Left ventricle myocardium inferior (tissue), 1 donor: Measurements from ENCODE around the gene NTM. TPM values are rescaled to one million over a fixed set of nuclear protein-coding genes. Genes with fewer than 3 reads are reported as not detected.

Experiments
- DNase-seq: peaks from one replicate; pipeline ENCODE4 v3.0.0-alpha.2; 2020
- H3K27ac ChIP-seq: fragments of 200-600 bp; replicated peaks from 2 replicates; pipeline ENCODE4 v1.8.0; 2021
- H3K27me3 ChIP-seq: fragments of 200-600 bp; 2 replicates; pipeline ENCODE4 v1.8.0; 2021; ENCODE audit warnings: low read depth
- H3K36me3 ChIP-seq: fragments of 200-600 bp; 2 replicates; pipeline ENCODE4 v1.8.0; 2021
- H3K4me1 ChIP-seq: fragments of 200-600 bp; 2 replicates; pipeline ENCODE4 v1.8.0; 2021
- H3K4me3 ChIP-seq: fragments of 200-600 bp; 2 replicates; pipeline ENCODE4 v1.8.0; 2021; ENCODE audit warnings: mild to moderate bottlenecking, moderate library complexity
- H3K9me3 ChIP-seq: fragments of 200-600 bp; replicated peaks from 2 replicates; pipeline ENCODE4 v1.8.0; 2021
- intact Hi-C: fragments of 100-400 bp; cut with micrococcal nuclease; formaldehyde crosslinking; loops from one replicate; pipeline ENCODE4 v1.11.0; 2022
- total RNA-seq: library from RNA; stranded (reverse); fragmentation: NEBNext Ultra II Directional; extraction: Animal tissue kit (Norgen Biotek cat#: 25700); gene quantifications from one replicate; pipeline ENCODE4 v1.2.1, GENCODE V29; 2021
- TF ChIP-seq, protein P1 (sequence below): fragments of 200-600 bp; IDR thresholded peaks from 2 replicates; pipeline ENCODE4 v1.8.0; 2021; ENCODE audit warnings: antibody characterized with exemption, mild to moderate bottlenecking, borderline replicate concordance
- donor health status: DM: no; HTN: yes; CAD: no; lungs with severe emphysema.

Gene NTM
- total RNA-seq, 1 donor from 2014 or later: 1.0 TPM

DNA sequence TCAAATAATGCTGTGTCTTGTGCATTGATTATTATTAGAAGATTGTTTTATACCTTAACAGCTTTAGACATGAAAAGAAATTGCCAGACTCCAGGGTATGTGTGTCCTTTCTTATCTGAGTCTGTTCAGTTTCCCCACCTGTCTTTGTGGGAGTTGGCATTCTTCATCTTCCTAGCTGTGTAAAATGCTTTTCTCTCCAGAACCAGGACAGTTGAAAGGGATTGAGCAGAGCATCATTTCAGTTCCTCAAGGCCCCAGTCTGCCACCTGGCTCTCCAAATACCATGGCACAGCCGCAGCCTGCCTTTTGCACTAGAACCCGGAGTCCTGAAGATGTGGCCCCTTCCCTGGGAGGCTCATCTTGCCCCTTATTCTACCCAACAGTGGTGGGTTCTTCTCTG, 851.9 kb downstream of the NTM start:
- TF ChIP-seq, protein P1, sequence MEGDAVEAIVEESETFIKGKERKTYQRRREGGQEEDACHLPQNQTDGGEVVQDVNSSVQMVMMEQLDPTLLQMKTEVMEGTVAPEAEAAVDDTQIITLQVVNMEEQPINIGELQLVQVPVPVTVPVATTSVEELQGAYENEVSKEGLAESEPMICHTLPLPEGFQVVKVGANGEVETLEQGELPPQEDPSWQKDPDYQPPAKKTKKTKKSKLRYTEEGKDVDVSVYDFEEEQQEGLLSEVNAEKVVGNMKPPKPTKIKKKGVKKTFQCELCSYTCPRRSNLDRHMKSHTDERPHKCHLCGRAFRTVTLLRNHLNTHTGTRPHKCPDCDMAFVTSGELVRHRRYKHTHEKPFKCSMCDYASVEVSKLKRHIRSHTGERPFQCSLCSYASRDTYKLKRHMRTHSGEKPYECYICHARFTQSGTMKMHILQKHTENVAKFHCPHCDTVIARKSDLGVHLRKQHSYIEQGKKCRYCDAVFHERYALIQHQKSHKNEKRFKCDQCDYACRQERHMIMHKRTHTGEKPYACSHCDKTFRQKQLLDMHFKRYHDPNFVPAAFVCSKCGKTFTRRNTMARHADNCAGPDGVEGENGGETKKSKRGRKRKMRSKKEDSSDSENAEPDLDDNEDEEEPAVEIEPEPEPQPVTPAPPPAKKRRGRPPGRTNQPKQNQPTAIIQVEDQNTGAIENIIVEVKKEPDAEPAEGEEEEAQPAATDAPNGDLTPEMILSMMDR: no peak
- Histone ChIP-seq H3K36me3 (no peaks in the 10 kb centered on the region), H3K27me3 (peaks cover 27% of the 10 kb centered on the region), H3K4me3 (no peak overlapping the region), H3K27ac (no peak overlapping the region), H3K4me1 (no peaks in the 10 kb centered on the region), H3K9me3 (no peaks in the 10 kb centered on the region)
- DNase-seq: no peak
- intact Hi-C loops: no loop called here

DNA sequence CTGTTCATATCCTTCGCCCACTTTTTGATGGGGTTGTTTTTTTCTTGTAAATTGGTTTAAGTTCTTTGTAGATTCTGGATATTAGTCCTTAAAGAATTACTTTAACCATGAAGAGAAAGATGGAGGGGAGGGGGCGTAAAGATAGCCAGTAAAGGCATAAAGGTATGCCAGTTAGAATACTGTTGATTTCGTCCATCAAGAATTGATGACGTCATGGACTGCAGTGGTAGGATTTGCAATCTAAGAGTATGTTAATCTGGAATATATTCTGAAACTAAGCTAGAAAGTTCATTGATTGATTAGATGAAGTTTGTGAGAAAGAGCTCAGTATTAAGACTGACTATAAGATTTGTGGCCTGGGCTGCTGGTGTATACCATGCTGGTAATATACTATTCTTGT, 856.1 kb downstream of the NTM start:
- no peaks in the 10 kb centered on the region for H3K36me3 ChIP-seq
- no peaks in the 10 kb centered on the region for H3K9me3 ChIP-seq
- H3K4me1 ChIP-seq: no peaks in the 10 kb centered on the region
- no peak overlapping the region for H3K27ac ChIP-seq
- DNase-seq: no peak
- intact Hi-C loops: no loop called here
- H3K4me3 ChIP-seq: no peak overlapping the region
- peaks cover 25% of the 10 kb centered on the region for H3K27me3 ChIP-seq
- TF ChIP-seq, protein P1: no peak

DNA sequence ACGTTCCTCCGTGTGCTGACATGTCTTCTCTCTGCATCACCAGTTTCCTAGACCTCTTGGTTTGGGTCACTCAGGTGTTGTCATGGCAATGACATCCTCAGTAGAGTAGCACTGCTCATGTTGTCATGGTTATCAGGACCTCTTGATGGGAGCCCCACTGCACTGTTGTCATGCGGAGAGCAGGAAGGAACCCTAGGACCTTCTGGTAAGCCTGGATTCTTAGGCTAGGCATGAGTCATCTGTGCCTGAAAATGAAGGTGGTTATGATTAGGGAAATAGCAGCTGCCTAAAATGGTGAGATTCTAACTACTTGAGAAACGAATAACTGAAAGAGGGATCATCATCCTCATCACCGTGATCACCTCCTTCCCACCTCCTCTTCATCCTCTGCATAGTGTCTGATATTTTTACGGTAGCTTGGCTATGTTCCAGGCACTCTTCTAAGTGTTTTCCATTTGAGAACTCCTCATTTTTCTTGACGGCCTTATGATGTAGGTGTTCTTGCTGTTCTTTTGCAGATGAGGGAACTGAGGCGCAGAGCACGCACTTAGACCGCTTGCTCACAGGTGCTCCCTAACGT, 858.4 kb downstream of the NTM start:
- TF ChIP-seq, protein P1: no peak
- no peak for DNase-seq
- Histone ChIP-seq H3K4me1 (no peaks in the 10 kb centered on the region), H3K4me3 (no peak overlapping the region), H3K9me3 (no peaks in the 10 kb centered on the region), H3K27me3 (peaks cover 15% of the 10 kb centered on the region), H3K36me3 (no peaks in the 10 kb centered on the region), H3K27ac (no peak overlapping the region)
- intact Hi-C loops: no loop called here

DNA sequence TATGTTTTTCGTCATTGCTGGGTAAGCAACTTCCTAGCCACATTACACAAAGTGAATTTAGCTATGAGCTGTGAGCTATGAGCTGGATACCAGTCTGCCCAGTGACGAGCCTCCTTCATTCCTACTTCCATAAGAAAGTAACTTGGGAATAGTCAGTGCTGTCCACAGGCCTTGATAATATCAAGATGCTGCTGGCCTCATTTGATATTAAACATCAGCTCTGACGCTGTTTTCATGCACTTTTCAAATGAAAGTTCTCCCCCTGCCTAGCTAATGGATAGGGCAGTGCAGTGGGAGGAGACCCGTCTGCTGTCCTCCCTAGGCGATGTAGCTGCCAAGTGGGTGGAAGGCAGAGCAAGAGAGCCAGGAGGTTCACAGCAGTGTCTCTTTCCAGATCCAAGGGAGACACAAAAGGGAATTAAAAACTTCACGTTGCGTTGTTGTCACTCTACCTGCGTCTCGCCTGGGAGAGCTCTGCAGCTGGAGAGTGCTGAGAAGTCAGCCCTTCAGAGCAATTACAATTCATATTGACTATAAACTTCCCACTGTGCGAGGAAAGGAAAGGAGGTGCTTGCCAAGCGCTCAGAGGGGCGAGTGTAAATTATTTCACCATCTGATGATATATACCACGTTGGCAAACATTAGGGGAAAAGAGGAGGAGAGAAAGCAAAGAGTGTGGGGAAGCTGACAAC, 861.4 kb downstream of the NTM start:
- Histone ChIP-seq H3K27me3 (peaks cover 7% of the 10 kb centered on the region), H3K36me3 (no peaks in the 10 kb centered on the region), H3K4me3 (no peak overlapping the region), H3K9me3 (no peaks in the 10 kb centered on the region), H3K4me1 (no peaks in the 10 kb centered on the region), H3K27ac (no peak overlapping the region)
- intact Hi-C loops: no loop called here
- DNase-seq: no peak
- TF ChIP-seq, protein P1: no peak

DNA sequence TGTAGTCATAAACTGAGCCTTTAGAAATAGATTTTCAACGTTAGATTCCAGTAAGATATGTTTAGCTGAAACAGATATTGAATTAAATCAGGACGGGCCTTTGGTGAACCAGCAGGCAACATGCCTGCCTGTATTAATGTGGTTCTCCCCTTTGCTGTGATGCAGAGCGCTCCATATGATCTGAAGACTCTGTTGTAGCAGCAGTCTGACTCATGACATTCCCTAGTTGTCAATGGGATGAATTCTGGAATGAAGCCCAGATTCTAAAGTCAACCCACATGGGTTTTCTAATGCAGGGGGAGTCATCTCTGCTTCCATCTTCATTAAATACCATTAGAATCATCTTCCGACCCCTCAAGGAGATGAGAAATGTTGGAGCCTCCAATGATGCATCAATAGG, 864.5 kb downstream of the NTM start:
- no peaks in the 10 kb centered on the region for H3K36me3 ChIP-seq
- no peak for DNase-seq
- H3K27me3 ChIP-seq: peaks cover 7% of the 10 kb centered on the region
- H3K4me1 ChIP-seq: no peaks in the 10 kb centered on the region
- TF ChIP-seq, protein P1: no peak
- no peak overlapping the region for H3K4me3 ChIP-seq
- H3K27ac ChIP-seq: no peak overlapping the region
- intact Hi-C loops: no loop called here
- no peaks in the 10 kb centered on the region for H3K9me3 ChIP-seq
